ENCODE data around the gene CHMP6.

DNA sequence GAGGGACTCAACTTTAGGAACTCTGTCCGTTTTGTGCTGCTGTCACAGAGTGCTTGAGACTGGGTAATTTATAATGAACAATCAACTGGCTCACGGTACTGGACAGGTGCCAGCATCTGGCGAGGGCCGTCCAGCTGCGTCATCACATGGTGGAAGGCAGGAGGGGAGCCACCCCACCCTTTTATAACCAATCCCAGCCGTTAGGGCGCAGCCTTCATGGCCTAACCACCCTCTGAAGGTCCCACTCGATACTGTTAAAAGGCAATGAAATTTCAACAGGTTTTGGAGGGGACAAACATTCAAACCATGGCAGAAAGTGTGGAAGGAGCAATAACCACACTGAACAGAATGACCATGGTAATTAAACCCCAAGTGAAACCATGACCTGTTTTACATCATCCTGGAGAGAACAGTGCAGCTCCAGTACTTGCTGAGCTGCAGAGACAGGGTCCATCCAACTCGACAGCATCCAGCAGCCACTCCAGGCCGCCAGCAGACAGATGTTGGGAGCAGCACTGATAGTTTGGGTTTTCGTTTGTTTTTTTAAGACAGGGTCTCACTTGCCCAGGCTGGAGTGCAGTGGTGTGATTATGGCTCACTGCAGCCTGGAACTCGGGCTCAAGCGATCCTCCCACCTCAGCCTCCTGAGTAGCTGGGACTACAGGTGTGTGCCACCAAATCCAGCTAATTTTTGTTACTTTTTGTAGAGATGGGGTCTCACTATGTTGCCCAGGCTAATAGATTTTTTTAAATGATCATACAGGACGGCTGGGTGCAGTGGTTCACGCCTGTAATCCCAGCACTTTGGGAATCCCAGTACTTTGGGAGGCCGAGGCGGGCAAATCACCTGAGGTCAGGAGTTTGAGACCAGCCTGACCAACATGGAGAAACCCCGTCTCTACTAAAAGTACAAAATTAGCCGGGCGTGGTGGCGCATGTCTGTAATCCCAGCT lies 11.0 kb downstream of the CHMP6 start:
- TF ChIP-seq, protein P1, sequence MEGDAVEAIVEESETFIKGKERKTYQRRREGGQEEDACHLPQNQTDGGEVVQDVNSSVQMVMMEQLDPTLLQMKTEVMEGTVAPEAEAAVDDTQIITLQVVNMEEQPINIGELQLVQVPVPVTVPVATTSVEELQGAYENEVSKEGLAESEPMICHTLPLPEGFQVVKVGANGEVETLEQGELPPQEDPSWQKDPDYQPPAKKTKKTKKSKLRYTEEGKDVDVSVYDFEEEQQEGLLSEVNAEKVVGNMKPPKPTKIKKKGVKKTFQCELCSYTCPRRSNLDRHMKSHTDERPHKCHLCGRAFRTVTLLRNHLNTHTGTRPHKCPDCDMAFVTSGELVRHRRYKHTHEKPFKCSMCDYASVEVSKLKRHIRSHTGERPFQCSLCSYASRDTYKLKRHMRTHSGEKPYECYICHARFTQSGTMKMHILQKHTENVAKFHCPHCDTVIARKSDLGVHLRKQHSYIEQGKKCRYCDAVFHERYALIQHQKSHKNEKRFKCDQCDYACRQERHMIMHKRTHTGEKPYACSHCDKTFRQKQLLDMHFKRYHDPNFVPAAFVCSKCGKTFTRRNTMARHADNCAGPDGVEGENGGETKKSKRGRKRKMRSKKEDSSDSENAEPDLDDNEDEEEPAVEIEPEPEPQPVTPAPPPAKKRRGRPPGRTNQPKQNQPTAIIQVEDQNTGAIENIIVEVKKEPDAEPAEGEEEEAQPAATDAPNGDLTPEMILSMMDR (IDR thresholded peaks at IDR 0.05), result no peak
- TF ChIP-seq POLR2A (IDR thresholded peaks at IDR 0.05), result no peak
